22Rv1 (cell line): ENCODE data around the gene PDE3A.

Source experiments
- ZFX ChIP-seq: fragments of 450-650 bp; IDR thresholded peaks from 2 replicates; pipeline ENCODE4 v1.6.1; 2017; ENCODE audit warnings: antibody characterized with exemption, borderline replicate concordance
- TF ChIP-seq, protein P1 (sequence below): fragments of 450-650 bp; IDR thresholded peaks from 2 replicates; pipeline ENCODE4 v1.5.1; 2017; ENCODE audit warnings: mild to moderate bottlenecking

DNA sequence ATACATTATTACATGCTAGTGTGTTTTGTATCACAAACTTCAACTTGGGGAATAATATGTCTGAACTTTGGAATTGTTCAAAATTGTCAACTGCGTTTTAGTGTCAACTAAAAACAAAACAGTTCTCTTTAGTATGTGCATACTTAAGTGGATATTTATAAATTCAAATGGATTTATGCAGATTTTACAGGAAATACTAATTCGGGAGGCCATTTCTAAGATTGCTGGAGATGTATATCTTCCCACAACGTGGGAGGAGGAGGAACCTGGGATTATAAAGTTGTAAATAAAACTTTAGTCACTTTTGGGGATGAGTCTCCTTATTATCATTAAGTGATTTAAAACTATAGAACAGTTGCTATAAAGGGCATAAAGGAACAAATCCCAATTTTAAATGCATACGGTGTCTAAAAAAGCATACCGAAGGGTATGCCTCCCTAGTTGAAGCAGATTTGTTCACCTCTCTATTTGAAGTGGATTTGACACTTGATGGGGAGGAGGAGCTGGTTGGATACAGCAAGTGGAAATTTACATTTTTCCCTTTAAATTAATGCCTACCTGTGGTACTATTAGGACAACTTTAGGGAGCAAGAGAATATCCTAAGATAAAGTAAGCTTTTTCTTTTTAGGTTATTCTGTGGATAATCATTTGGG, 2.7 kb downstream of the PDE3A start:
- TF ChIP-seq, protein P1, sequence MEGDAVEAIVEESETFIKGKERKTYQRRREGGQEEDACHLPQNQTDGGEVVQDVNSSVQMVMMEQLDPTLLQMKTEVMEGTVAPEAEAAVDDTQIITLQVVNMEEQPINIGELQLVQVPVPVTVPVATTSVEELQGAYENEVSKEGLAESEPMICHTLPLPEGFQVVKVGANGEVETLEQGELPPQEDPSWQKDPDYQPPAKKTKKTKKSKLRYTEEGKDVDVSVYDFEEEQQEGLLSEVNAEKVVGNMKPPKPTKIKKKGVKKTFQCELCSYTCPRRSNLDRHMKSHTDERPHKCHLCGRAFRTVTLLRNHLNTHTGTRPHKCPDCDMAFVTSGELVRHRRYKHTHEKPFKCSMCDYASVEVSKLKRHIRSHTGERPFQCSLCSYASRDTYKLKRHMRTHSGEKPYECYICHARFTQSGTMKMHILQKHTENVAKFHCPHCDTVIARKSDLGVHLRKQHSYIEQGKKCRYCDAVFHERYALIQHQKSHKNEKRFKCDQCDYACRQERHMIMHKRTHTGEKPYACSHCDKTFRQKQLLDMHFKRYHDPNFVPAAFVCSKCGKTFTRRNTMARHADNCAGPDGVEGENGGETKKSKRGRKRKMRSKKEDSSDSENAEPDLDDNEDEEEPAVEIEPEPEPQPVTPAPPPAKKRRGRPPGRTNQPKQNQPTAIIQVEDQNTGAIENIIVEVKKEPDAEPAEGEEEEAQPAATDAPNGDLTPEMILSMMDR, result no peak
- TF ChIP-seq ZFX, result no peak
